GM12865 (cell line): ENCODE data around the gene BBS9.

Experiments
- DNase-seq: peaks from one replicate; pipeline ENCODE4 v3.0.0; 2010; ENCODE audit warnings: low read depth
- H3K4me3 ChIP-seq: 2 replicates; pipeline ENCODE4 v1.5.1; 2011; ENCODE audit warnings: mild to moderate bottlenecking, low read depth, low read length, control low read depth
- CTCF ChIP-seq: IDR thresholded peaks from 2 replicates; pipeline ENCODE4 v1.5.1; 2011; ENCODE audit warnings: low read length, control low read depth, low read depth, inconsistent platforms; ENCODE audit not compliant: insufficient read depth; ENCODE audit errors: missing control alignments

The BBS9 gene

DNA sequence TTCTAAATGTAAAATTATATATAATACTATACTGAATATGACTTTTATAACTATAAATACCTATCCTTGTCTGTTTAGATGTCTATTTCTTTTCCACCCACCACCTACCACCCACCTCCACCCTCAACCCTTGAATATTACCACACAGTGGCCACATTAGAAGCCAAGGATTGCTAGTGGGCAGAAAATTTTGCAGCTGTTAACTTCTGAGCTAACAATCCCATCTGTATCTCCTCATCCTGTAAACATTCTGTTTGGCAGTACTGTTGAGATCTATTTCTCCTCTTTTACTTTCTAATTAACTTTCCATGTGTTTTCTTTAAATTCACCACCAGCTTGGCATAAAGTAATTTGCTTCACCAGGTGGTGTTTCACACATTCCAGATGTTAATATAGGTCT lies 494.9 kb downstream of the BBS9 start:
- H3K4me3 ChIP-seq, result no peak overlapping the region
- DNase-seq, result no peak
- TF ChIP-seq CTCF, result no peak

DNA sequence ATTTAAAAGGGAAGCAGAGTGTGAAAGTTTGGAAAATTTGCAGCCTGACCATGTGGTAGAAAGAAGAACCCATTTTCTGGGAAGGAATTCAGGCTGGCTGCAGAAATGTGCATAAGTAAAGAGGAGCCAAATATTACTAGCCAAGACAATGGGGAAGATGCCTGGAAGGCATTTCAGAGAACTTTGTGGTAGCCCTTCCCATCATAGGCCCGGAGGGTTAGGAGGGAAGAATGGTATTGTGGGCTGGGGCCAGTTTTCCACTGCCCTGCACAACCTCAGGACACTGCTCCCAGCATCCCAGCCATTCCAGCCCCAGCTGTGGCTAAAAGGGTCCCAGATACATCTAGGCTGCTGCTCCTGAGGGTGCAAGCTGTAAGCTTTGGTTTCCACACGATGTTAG lies 497.5 kb downstream of the BBS9 start:
- H3K4me3 ChIP-seq, result no peak overlapping the region
- no peak for TF ChIP-seq CTCF
- DNase-seq, result no peak

- H3K4me3 ChIP-seq, result no peak overlapping the region
- no peak for TF ChIP-seq CTCF
- no peak for DNase-seq
These were observed 498.4 kb downstream of the BBS9 start for GRCh38 chr7:33627741-33628140.

GRCh38 chr7:33628894-33629293 lies 499.5 kb downstream of the BBS9 start:
- no peak for TF ChIP-seq CTCF
- no peak overlapping the region for H3K4me3 ChIP-seq
- DNase-seq, result no peak

DNA sequence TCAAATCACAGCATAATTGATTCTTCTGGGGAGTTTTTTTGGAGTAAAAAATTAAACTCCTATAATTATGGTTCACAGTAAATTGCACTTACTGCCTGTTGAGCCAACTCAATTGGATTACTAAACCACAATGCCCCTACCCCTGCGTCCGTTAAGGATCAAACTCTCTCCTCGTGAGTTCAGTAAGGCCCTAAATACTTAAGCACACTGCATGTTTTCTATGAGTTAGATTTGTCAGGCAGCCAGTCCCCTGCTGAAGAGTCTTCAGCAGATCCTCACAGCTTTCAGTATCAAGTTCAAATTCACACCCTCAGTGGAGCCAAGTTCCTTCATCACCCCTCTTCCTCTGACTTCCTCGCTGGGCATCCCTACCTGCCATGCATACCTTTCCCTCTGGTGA lies 501.0 kb downstream of the BBS9 start:
- no peak for TF ChIP-seq CTCF
- no peak overlapping the region for H3K4me3 ChIP-seq
- no peak for DNase-seq

- H3K4me3 ChIP-seq, result no peak overlapping the region
- no peak for TF ChIP-seq CTCF
- no peak for DNase-seq
These were observed 503.0 kb downstream of the BBS9 start for GRCh38 chr7:33632322-33632721.

- no peak for TF ChIP-seq CTCF
- no peak for DNase-seq
- no peak overlapping the region for H3K4me3 ChIP-seq
These were observed 503.6 kb downstream of the BBS9 start for GRCh38 chr7:33632840-33633525.
